Effector CD8-positive, alpha-beta T cell (primary cell): ENCODE data around the gene DYNC1LI1.

Source experiments
- DNase-seq: peaks from one replicate; lab custom pipeline; 2025; lab: John Stamatoyannopoulos, UW
- total RNA-seq, 4 experiments: gene quantifications; one replicate each; lab custom pipeline; 2026; lab: John Stamatoyannopoulos, UW

DYNC1LI1 gene
- total RNA-seq: 50.7 to 78.6 (median 55.5) reads per million in 4 experiments

DNA sequence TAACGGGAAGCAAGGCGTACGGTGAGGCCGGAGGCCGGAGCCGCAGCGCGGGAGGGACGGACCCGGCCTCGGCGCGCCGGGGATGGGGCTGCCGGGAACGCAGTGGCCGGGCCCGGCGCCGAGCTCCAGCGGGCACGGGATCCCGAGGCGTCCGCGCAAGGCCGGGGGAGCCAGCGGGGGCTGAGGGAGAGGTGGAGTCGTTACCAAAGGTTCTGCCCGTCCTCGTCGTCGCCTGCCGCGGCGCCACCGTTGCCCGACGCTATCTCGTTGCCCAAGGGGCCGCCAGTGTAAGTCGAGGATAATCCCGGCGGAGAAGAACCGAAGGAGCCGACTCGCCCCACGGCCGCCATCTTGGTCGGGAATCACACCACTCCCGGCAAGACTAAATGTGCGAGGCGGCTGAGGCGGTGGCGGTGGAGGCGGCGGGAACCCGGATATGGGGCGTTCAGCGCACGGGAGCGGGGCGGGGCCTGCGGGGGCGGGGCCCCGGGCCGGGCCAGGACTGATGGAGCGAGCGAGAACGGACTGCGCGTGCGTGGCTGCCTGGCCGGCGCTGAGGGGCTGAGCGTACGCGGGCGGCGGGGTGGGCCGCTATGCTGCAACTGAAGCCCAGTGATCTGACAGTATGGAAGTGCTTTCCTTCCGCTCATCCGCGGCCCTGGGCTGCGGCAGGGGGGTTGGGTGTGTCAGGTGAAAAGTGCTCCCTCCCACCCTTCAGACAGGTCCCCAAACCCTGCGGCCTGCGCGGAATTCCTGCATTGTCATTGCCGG, at the start of gene DYNC1LI1:
Gene DYNC1LI1, minus strand, starts transcription at position 438 of the 771 bp plus-strand sequence. Its CDS starts 88 bp downstream, at position 350.
- peak; percentile 90 for DNase-seq

GRCh38 chr3:32619395-32619794, 48.7 kb upstream of the DYNC1LI1 start:
- DNase-seq: no peak

DNA sequence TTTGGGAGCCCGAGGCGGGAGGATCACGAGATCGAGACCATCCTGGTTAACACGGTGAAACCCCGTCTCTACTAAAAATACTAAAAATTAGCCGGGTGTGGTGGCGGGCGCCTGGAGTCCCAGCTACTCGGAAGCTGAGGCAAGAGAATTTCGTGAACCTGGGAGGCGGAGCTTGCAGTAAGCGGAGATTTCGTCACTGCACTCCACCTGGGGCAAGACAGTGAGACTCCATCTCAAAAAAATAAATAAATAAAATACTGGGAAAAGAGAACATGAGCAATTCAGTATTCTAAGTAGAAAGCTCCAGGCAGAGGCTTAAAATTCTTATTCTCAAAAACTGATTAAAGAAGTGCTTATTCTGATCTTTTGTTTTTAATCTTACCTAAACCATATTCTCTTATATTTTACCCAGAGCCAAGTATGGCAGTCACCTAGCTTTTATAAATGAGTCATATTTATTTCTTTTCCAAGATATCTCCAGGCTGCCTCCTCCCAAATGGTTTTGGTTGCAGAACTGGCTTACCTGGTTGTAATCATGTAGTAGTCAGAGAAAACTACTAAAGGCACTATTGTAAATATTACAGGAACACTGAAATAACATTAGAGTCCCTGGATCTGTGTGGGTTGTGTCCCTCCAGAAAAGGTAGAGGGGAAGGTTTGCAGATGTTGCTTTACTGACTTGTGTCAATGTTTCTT, 45.8 kb upstream of the DYNC1LI1 start:
- no peak for DNase-seq

GRCh38 chr3:32614956-32615355, 44.3 kb upstream of the DYNC1LI1 start:
- peak; percentile 1 for DNase-seq

DNA sequence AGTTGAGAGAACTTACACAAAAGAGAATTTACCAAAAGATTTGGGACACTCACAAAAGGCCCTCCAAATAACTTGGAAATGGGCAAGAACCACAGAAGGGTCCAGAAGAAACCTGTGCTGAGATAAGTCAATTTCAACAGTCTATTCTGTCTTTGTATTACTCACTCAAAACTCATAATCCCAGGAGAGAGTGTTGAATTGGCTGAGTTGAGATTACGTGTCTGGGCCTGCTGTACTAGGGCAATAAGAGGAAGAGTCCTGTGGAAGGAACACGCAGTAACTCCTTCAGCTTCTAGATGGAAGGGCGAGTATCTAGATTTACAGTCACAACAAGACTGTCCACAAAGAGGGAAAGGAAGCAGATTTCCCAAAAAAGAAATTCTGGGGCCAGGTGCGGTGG, 42.5 kb upstream of the DYNC1LI1 start:
- no peak for DNase-seq

GRCh38 chr3:32612547-32612946, 41.9 kb upstream of the DYNC1LI1 start:
- DNase-seq: no peak

GRCh38 chr3:32607522-32607921, 36.9 kb upstream of the DYNC1LI1 start:
- no peak for DNase-seq

- no peak for DNase-seq
Observed at GRCh38 chr3:32606960-32607359, 36.3 kb upstream of the DYNC1LI1 start.

DNA sequence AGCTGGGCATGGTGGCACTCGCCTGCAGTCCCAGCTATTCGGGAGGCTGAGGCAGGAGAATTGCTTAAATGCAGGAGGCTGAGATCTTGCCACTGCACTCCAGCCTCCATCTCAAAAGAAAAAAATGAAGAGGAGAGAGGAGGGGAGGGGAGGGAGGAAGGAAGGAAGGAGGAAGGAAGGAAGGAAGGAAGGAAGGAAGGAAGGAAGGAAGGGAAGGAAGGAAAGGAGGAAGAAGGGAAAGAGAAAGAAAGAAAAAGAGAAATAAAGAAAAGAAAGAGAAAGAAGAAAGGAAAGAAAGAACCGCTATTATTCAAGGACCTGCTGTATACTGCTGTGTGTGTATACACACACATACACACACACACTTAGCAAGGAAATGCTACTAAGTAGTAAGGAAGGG, 35.6 kb upstream of the DYNC1LI1 start:
- no peak for DNase-seq

DNA sequence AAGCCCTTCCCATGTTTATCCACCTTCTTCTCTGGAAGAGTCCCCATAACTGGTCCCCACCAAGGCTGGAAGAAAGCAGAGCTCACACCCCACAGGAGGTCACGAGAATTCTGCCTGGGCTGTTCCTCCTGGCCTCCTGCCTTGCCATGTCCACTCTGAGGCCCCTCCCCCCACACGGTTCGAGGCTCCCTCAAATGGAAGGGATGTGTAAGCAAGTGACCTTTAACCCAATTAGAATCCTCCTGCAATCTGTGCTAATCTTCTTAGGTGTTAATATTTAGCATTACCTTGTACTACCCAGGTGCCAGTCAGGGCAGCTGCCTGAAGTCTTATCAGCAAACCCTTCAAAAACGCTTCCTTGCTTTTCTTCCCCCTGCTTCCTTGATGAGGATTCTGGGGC, 32.4 kb upstream of the DYNC1LI1 start:
- no peak for DNase-seq

DNA sequence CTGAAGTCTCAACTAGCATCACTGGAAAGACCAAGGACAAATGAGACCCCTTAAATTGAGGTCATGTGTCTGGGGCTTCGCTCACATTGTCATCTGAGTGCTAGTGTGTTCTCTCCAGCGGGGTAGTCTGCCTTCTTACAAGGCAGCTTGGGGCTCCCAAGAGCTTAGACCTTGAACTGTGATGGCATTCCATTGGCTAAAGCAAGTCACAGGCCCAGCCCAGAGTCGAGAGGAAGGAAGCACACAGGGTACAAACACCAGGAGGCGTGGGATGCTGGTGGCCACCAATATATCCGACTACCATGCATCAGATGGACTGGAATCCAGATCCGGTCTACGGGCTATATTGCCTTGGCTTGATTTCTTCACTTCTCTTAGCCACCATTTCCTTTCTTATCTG, 31.5 kb upstream of the DYNC1LI1 start:
- no peak for DNase-seq

- no peak for DNase-seq
Observed at GRCh38 chr3:32601722-32602121, 31.1 kb upstream of the DYNC1LI1 start.

DNA sequence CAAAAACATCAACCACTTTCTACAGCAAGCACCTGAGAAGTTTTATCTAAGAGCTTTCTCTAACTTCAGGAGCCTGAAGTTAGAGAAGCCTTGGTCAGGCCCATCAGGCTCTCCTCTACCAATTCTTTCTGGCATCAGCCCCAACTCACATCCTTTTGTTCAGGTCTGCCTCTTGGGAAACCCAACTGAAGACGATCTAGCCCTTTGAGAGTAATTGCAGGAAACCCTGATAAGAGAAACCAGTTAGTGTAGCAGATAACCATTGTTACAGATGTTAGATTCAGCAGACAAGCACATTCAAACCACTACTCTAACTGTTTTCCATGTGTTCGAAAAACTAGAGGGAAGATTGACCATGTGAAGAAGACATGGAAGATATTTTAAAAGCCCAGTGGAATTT, 27.0 kb upstream of the DYNC1LI1 start:
- DNase-seq: no peak

- no peak for DNase-seq
Observed at GRCh38 chr3:32596909-32597369, 26.3 kb upstream of the DYNC1LI1 start.

GRCh38 chr3:32596282-32596908, 25.7 kb upstream of the DYNC1LI1 start:
- no peak for DNase-seq

DNA sequence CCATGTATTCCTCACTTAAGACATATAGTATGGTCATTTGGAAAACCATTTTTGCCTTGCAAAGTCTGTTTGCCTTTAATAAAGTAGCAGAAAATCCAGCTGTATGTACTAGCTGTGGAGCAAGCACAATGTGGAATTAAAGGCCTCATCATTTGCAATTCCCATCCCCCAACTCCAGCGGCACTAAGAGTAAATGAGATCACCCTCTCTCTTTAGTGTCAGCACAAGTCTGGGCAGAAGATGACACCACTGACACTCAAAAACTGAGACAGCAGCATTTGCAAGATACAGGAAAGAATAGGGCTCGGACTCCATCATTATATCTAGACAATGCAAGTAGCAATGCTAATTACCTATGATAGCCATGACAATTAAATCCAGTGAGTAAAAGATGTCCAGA, 24.7 kb upstream of the DYNC1LI1 start:
- no peak for DNase-seq

- DNase-seq: no peak
Observed at GRCh38 chr3:32593903-32594525, 23.4 kb upstream of the DYNC1LI1 start.

GRCh38 chr3:32592696-32593353, 22.2 kb upstream of the DYNC1LI1 start:
- no peak for DNase-seq

- no peak for DNase-seq
Observed at GRCh38 chr3:32592011-32592410, 21.4 kb upstream of the DYNC1LI1 start.

DNA sequence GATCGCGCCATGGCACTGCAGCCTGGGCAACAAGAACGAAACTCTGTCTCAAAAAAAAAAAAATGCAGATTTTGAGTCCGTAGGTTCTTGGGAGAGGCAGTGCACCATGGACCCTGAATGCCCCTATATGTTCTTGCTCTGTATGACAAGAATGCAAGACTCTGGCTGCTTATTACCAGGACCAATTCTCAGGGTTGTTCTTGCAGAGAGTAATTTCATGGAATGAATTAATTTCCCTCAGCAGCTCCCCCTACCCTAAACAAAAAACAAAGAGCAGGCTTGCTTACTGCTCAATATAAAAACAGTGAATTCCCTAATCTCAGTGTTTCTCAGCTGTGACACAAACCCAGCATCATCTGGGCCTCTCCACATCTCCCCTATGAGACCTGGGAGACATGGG, 20.5 kb upstream of the DYNC1LI1 start:
- no peak for DNase-seq

- DNase-seq: no peak
Observed at GRCh38 chr3:32586356-32586755, 15.7 kb upstream of the DYNC1LI1 start.

DNA sequence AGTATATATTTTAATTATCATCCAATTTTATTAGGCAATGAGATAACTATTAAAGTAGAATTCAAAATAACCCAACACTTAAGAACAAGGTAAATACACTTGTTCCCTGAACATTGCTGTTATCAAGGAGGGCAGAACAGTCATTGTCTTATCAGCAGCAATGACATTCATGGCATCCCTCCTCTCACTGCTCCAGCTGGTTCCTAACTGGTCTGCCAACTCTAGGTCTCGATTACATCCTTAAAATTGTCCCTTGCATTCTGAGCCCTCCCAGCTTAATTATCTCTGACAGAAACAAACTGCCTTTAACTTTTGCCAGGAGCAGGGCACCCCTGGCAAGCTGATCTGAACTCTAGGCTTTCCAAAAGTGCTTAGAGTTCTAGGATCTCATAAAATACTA, 14.0 kb upstream of the DYNC1LI1 start:
- no peak for DNase-seq
